Nephron progenitor cell (in vitro differentiated cells): ENCODE results near the gene MUC12.

Source experiments
- DNase-seq: peaks from one replicate; pipeline ENCODE4 v3.0.0; 2021
- H3K27ac Mint-ChIP-seq: 2 replicates; pipeline ENCODE4 v1.8.0; 2021; ENCODE audit warnings: mild to moderate bottlenecking, moderate library complexity, mixed read lengths
- H3K27me3 Mint-ChIP-seq: 2 replicates; pipeline ENCODE4 v1.8.0; 2021; ENCODE audit warnings: mild to moderate bottlenecking, low read depth, mixed read lengths; ENCODE audit not compliant: poor library complexity
- H3K36me3 Mint-ChIP-seq: 2 replicates; pipeline ENCODE4 v1.8.0; 2021; ENCODE audit warnings: low read depth, mixed read lengths
- H3K4me1 Mint-ChIP-seq: 2 replicates; pipeline ENCODE4 v1.8.0; 2021; ENCODE audit warnings: mixed read lengths
- H3K4me3 Mint-ChIP-seq: 2 replicates; pipeline ENCODE4 v1.8.0; 2021; ENCODE audit warnings: mild to moderate bottlenecking, moderate library complexity, mixed read lengths
- H3K9me3 Mint-ChIP-seq: 2 replicates; pipeline ENCODE4 v1.8.0; 2021; ENCODE audit warnings: mild to moderate bottlenecking, moderate library complexity, mixed read lengths
- CTCF ChIP-seq: fragments of 200-600 bp; sonication (generic); IDR thresholded peaks from 2 replicates; pipeline ENCODE4 v1.5.0; 2021; ENCODE audit warnings: antibody characterized with exemption

Gene MUC12

GRCh38 chr7:100957832-100958421 lies 11.4 kb upstream of the MUC12 start:
- H3K9me3 Mint-ChIP-seq: no peaks in the 10 kb centered on the region

GRCh38 chr7:100959894-100960293 lies 9.5 kb upstream of the MUC12 start:
- H3K4me3 Mint-ChIP-seq: no peak overlapping the region
- no peak for DNase-seq
- H3K4me1 Mint-ChIP-seq: no peaks in the 10 kb centered on the region
- H3K36me3 Mint-ChIP-seq: no peaks in the 10 kb centered on the region
- TF ChIP-seq CTCF: no peak
- no peak overlapping the region for H3K27ac Mint-ChIP-seq
- no peaks in the 10 kb centered on the region for H3K9me3 Mint-ChIP-seq
- peaks cover 27% of the 10 kb centered on the region for H3K27me3 Mint-ChIP-seq

More at GRCh38 chr7:100957832-100958421, 11.4 kb upstream of the MUC12 start:
- no peaks in the 10 kb centered on the region for H3K36me3 Mint-ChIP-seq
- H3K4me3 Mint-ChIP-seq: no peak overlapping the region
- no peak overlapping the region for H3K27ac Mint-ChIP-seq
- no peak for TF ChIP-seq CTCF
- no peaks in the 10 kb centered on the region for H3K4me1 Mint-ChIP-seq
- peaks cover 8% of the 10 kb centered on the region for H3K27me3 Mint-ChIP-seq
- no peak for DNase-seq

GRCh38 chr7:100962537-100962936 lies 6.8 kb upstream of the MUC12 start:
- H3K4me3 Mint-ChIP-seq: no peak overlapping the region
- no peak for TF ChIP-seq CTCF
- peaks cover 54% of the 10 kb centered on the region for H3K27me3 Mint-ChIP-seq
- H3K4me1 Mint-ChIP-seq: peaks cover 15% of the 10 kb centered on the region
- no peak overlapping the region for H3K27ac Mint-ChIP-seq
- H3K9me3 Mint-ChIP-seq: no peaks in the 10 kb centered on the region
- H3K36me3 Mint-ChIP-seq: no peaks in the 10 kb centered on the region
- DNase-seq: no peak

- Mint-ChIP-seq H3K27ac (no peak overlapping the region), H3K27me3 (peaks cover 62% of the 10 kb centered on the region), H3K36me3 (no peaks in the 10 kb centered on the region), H3K4me1 (peaks cover 23% of the 10 kb centered on the region), H3K4me3 (no peak overlapping the region), H3K9me3 (no peaks in the 10 kb centered on the region)
- no peak for TF ChIP-seq CTCF
- no peak for DNase-seq
Observed at GRCh38 chr7:100963386-100963785, 6.0 kb upstream of the MUC12 start.

- peaks cover 67% of the 10 kb centered on the region for H3K27me3 Mint-ChIP-seq
- no peak for DNase-seq
- TF ChIP-seq CTCF: no peak
- no peak overlapping the region for H3K27ac Mint-ChIP-seq
- H3K4me3 Mint-ChIP-seq: no peak overlapping the region
- H3K4me1 Mint-ChIP-seq: peaks cover 28% of the 10 kb centered on the region
- no peaks in the 10 kb centered on the region for H3K9me3 Mint-ChIP-seq
- no peaks in the 10 kb centered on the region for H3K36me3 Mint-ChIP-seq
Observed at GRCh38 chr7:100963874-100964273, 5.5 kb upstream of the MUC12 start.

- no peaks in the 10 kb centered on the region for H3K9me3 Mint-ChIP-seq
- H3K4me3 Mint-ChIP-seq: no peak overlapping the region
- H3K27me3 Mint-ChIP-seq: peaks cover 75% of the 10 kb centered on the region
- no peaks in the 10 kb centered on the region for H3K36me3 Mint-ChIP-seq
- TF ChIP-seq CTCF: no peak
- no peak for DNase-seq
- no peak overlapping the region for H3K27ac Mint-ChIP-seq
- H3K4me1 Mint-ChIP-seq: peaks cover 35% of the 10 kb centered on the region
Observed at GRCh38 chr7:100964630-100965029, 4.7 kb upstream of the MUC12 start.
